AG04449 (cell line): ENCODE measurements around the gene CBX8.

Source experiments
- CTCF ChIA-PET: fragments of 350-600 bp; formaldehyde crosslinking; extraction: SDS; loops from one replicate; lab custom pipeline; 2021; ENCODE audit warnings: antibody characterized with exemption; lab: Yijun Ruan, JAX
- POLR2A ChIA-PET: fragments of 400-600, 350-600 bp; formaldehyde crosslinking; extraction: SDS; loops from one replicate; lab custom pipeline; 2020; ENCODE audit warnings: antibody characterized with exemption, inconsistent platforms; lab: Yijun Ruan, JAX
- DNase-seq: peaks from one replicate; pipeline ENCODE4 v3.0.0-alpha.2; 2010; ENCODE audit warnings: low read depth, low spot score
- H3K4me3 ChIP-seq: 2 replicates; pipeline ENCODE4 v1.5.1; 2011; ENCODE audit warnings: low read depth, mild to moderate bottlenecking, control low read depth, low read length
- CTCF ChIP-seq: IDR thresholded peaks from one replicate; pipeline ENCODE4 v1.5.1; 2011; ENCODE audit warnings: mild to moderate bottlenecking, moderate library complexity, low read length, control low read depth, inconsistent platforms; ENCODE audit not compliant: insufficient read depth; ENCODE audit errors: missing control alignments

Gene CBX8

GRCh38 chr17:79829004-79829403 is 32.1 kb upstream of the CBX8 start:
- no peak for TF ChIP-seq CTCF
- no peak for DNase-seq
- H3K4me3 ChIP-seq: no peak overlapping the region
- POLR2A ChIA-PET: interaction anchor here (1.3 kb wide), 1 partner anchor 8 kb away, joined by 4 read pairs; no protein-coding TSS in a partner anchor
- CTCF ChIA-PET: interaction anchor here (1.3 to 3.4 kb wide), 3 partner anchors 10 to 88 kb away, joined by 3 to 19 read pairs (median 4); partner anchors contain the start of gene CBX4

GRCh38 chr17:79826841-79827578 is 30.1 kb upstream of the CBX8 start:
- no peak overlapping the region for H3K4me3 ChIP-seq
- no peak for TF ChIP-seq CTCF
- POLR2A ChIA-PET: interaction anchor here (1.3 kb wide), 1 partner anchor 13 kb away, joined by 3 read pairs; the partner anchor contains the start of gene CBX4
- no peak for DNase-seq
- CTCF ChIA-PET: interaction anchor here (1.3 to 3.4 kb wide), 4 partner anchors 8 to 12 kb away, joined by 3 to 19 read pairs (median 7); partner anchors contain the start of gene CBX4

- ChIA-PET POLR2A (no interaction called here), CTCF (interaction anchor here (1.3 to 1.8 kb wide), 3 partner anchors 9 to 11 kb away, joined by 3 to 10 read pairs (median 4); no protein-coding TSS in a partner anchor)
- H3K4me3 ChIP-seq: no peak overlapping the region
- DNase-seq: no peak
- no peak for TF ChIP-seq CTCF
Measured at GRCh38 chr17:79826204-79826680, 29.4 kb upstream of the CBX8 start.

- ChIA-PET POLR2A (no interaction called here), CTCF (interaction anchor here (1.3 to 1.8 kb wide), 3 partner anchors 9 to 276 kb away, joined by 4 to 10 read pairs (median 5); partner anchors contain the start of gene GAA)
- no peak overlapping the region for H3K4me3 ChIP-seq
- no peak for DNase-seq
- TF ChIP-seq CTCF: no peak
Measured at GRCh38 chr17:79825580-79825921, 28.7 kb upstream of the CBX8 start.

GRCh38 chr17:79824893-79825579 is 28.2 kb upstream of the CBX8 start:
- no peak overlapping the region for H3K4me3 ChIP-seq
- POLR2A ChIA-PET: no interaction called here
- CTCF ChIA-PET: interaction anchor here (0.8 to 1.8 kb wide), 3 partner anchors 10 to 277 kb away, joined by 4 to 10 read pairs (median 5); partner anchors contain the start of gene GAA
- no peak for DNase-seq
- TF ChIP-seq CTCF: no peak

GRCh38 chr17:79824234-79824633 is 27.4 kb upstream of the CBX8 start:
- no peak for DNase-seq
- no peak for TF ChIP-seq CTCF
- ChIA-PET POLR2A (no interaction called here), CTCF (interaction anchor here (0.8 to 1.6 kb wide), 4 partner anchors 9 to 277 kb away, joined by 3 to 5 read pairs (median 4); partner anchors contain the start of gene GAA)
- H3K4me3 ChIP-seq: no peak overlapping the region
